Neural crest cell (in vitro differentiated cells): ENCODE results near the gene STK24. TPM values are rescaled to one million over a fixed set of nuclear protein-coding genes. Genes with fewer than 3 reads are reported as not detected.

Experiments used
- DNase-seq: peaks from one replicate; pipeline ENCODE4 v3.0.0; 2021; ENCODE audit warnings: low read depth, mixed read lengths, low spot score
- H3K27ac Mint-ChIP-seq: one replicate; pipeline ENCODE4 v1.8.0; 2021; ENCODE audit warnings: mild to moderate bottlenecking, mixed read lengths; ENCODE audit not compliant: unreplicated experiment
- H3K27me3 Mint-ChIP-seq: 2 replicates; pipeline ENCODE4 v1.8.0; 2021; ENCODE audit warnings: low read depth, mild to moderate bottlenecking, mixed read lengths
- H3K36me3 Mint-ChIP-seq: 2 replicates; pipeline ENCODE4 v1.8.0; 2021; ENCODE audit warnings: low read depth, mild to moderate bottlenecking, mixed read lengths
- H3K4me1 Mint-ChIP-seq: 2 replicates; pipeline ENCODE4 v1.8.0; 2021; ENCODE audit warnings: mixed read lengths
- H3K4me3 Mint-ChIP-seq: one replicate; pipeline ENCODE4 v1.8.0; 2021; ENCODE audit warnings: mild to moderate bottlenecking, mixed read lengths
- H3K9me3 Mint-ChIP-seq: 2 replicates; pipeline ENCODE4 v1.8.0; 2021; ENCODE audit warnings: mixed read lengths
- total RNA-seq: library from RNA; stranded (reverse); gene quantifications from 2 replicates; pipeline ENCODE4 v1.2.1, GENCODE V29; 2021
- TF ChIP-seq, protein P1 (sequence below): fragments of 200-600 bp; sonication (generic); conservative IDR thresholded peaks from 2 replicates; pipeline ENCODE4 v1.5.0; 2021; ENCODE audit warnings: antibody characterized with exemption, mild to moderate bottlenecking

Gene STK24
- total RNA-seq, 1 donor from 2014 or later, result 114 TPM

DNA sequence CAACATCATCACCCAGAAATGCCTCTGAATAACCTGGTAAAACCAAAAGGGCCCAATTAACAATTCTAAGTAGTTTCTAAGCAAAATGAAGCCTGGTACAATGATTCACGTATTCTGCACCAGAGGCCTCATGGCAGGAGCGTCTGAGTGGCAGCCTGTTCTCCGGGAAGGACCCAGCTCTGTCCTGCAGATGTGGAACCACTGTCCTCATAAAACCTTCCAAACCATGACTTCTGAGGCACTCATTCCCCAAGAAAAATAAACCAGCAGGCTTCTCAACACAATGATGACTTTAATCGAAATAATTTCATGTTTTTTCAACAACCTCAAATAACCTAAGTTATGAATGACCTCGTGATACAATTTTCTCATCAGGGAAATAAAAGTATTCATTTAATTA, 89.9 kb downstream of the STK24 start:
- Mint-ChIP-seq H3K36me3 (no peaks in the 10 kb centered on the region), H3K4me3 (no peak overlapping the region), H3K27ac (no peak overlapping the region), H3K27me3 (no peaks in the 10 kb centered on the region), H3K9me3 (no peaks in the 10 kb centered on the region), H3K4me1 (peaks cover 72% of the 10 kb centered on the region)
- TF ChIP-seq, protein P1, sequence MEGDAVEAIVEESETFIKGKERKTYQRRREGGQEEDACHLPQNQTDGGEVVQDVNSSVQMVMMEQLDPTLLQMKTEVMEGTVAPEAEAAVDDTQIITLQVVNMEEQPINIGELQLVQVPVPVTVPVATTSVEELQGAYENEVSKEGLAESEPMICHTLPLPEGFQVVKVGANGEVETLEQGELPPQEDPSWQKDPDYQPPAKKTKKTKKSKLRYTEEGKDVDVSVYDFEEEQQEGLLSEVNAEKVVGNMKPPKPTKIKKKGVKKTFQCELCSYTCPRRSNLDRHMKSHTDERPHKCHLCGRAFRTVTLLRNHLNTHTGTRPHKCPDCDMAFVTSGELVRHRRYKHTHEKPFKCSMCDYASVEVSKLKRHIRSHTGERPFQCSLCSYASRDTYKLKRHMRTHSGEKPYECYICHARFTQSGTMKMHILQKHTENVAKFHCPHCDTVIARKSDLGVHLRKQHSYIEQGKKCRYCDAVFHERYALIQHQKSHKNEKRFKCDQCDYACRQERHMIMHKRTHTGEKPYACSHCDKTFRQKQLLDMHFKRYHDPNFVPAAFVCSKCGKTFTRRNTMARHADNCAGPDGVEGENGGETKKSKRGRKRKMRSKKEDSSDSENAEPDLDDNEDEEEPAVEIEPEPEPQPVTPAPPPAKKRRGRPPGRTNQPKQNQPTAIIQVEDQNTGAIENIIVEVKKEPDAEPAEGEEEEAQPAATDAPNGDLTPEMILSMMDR, result no peak
- DNase-seq, result no peak

- H3K27ac Mint-ChIP-seq, result no peak overlapping the region
- no peaks in the 10 kb centered on the region for H3K9me3 Mint-ChIP-seq
- H3K4me1 Mint-ChIP-seq, result peaks cover 69% of the 10 kb centered on the region
- no peak for DNase-seq
- H3K27me3 Mint-ChIP-seq, result no peaks in the 10 kb centered on the region
- TF ChIP-seq, protein P1, result no peak
- H3K36me3 Mint-ChIP-seq, result no peaks in the 10 kb centered on the region
- no peak overlapping the region for H3K4me3 Mint-ChIP-seq
Observed at GRCh38 chr13:98486412-98486811, 90.5 kb downstream of the STK24 start.

- Mint-ChIP-seq H3K27ac (no peak overlapping the region), H3K9me3 (no peaks in the 10 kb centered on the region), H3K36me3 (no peaks in the 10 kb centered on the region), H3K4me1 (peaks cover 68% of the 10 kb centered on the region), H3K4me3 (peak overlapping the region; percentile 25), H3K27me3 (no peaks in the 10 kb centered on the region)
- DNase-seq, result no peak
- TF ChIP-seq, protein P1, result no peak
Observed at GRCh38 chr13:98485561-98485960, 91.3 kb downstream of the STK24 start.

GRCh38 chr13:98484289-98485219, 92.4 kb downstream of the STK24 start:
- Mint-ChIP-seq H3K27ac (peak overlapping the region; percentile 83), H3K36me3 (no peaks in the 10 kb centered on the region), H3K4me1 (peaks cover 63% of the 10 kb centered on the region), H3K9me3 (no peaks in the 10 kb centered on the region), H3K4me3 (peak overlapping the region; percentile 36), H3K27me3 (no peaks in the 10 kb centered on the region)
- DNase-seq, result peak; percentile 26
- TF ChIP-seq, protein P1, result no peak

GRCh38 chr13:98483601-98484288, 93.2 kb downstream of the STK24 start:
- Mint-ChIP-seq H3K9me3 (no peaks in the 10 kb centered on the region), H3K4me3 (no peak overlapping the region), H3K27me3 (no peaks in the 10 kb centered on the region), H3K36me3 (peaks cover 1% of the 10 kb centered on the region), H3K27ac (no peak overlapping the region), H3K4me1 (peaks cover 65% of the 10 kb centered on the region)
- TF ChIP-seq, protein P1, result no peak
- DNase-seq, result no peak
